Upper lobe of left lung (tissue), 4 donors: ENCODE data around the gene C17orf50.

ENCODE experiments used
- POLR2A ChIP-seq, 4 donors: fragments of 450-650 bp; IDR thresholded peaks; one replicate each; pipeline ENCODE4 v1.5.1; 2016 to 2017; ENCODE audit warnings: antibody characterized with exemption in 4 of 4, mild to moderate bottlenecking in 2 of 4
- TF ChIP-seq, protein P1 (sequence below), 6 experiments: fragments of 450-650 bp in 4 of 6; fragments of 200-600 bp in 2 of 6; sonication (generic) in 2 of 6; IDR thresholded peaks; one replicate each; pipeline ENCODE4 v1.5.1; 2016 to 2019; ENCODE audit warnings: antibody characterized with exemption in 6 of 6

DNA sequence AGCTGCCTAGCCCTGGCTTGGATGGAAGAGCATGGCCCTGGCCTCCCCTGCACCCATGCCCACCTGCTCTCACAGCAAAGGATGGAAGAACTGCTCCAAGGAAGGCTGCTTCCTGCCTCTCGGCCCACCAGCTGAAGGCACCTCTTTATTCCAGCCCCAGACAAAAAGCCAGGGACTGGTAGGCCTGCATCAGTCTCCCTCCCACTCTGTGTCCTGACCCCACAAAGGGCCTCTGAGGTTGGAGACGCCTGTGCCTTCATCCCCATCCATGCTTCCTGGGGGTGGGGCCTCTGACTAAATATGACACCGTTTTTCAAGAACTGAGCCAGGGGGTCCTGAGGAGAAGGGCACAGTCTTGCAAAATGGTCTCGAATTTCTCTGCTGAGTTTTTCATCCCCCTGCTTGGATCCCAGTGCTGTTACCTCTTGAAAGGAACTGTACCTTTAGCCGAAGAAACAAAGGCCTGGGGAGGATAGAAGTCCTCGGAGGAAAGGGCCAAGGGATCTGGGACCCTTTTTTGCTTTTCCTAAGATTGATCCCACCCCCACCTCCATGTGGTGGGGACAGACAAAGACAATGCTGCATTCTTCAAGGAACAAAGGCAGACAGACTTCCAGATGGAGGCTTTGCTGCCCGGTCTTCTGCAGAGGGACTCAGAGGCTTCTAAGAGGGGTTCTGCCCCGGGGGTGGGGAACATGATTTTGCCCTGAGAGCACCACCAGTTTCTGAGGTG, 5.2 kb downstream of the C17orf50 start:
- TF ChIP-seq POLR2A (IDR thresholded peaks at IDR 0.05), result no peak
- TF ChIP-seq, protein P1, sequence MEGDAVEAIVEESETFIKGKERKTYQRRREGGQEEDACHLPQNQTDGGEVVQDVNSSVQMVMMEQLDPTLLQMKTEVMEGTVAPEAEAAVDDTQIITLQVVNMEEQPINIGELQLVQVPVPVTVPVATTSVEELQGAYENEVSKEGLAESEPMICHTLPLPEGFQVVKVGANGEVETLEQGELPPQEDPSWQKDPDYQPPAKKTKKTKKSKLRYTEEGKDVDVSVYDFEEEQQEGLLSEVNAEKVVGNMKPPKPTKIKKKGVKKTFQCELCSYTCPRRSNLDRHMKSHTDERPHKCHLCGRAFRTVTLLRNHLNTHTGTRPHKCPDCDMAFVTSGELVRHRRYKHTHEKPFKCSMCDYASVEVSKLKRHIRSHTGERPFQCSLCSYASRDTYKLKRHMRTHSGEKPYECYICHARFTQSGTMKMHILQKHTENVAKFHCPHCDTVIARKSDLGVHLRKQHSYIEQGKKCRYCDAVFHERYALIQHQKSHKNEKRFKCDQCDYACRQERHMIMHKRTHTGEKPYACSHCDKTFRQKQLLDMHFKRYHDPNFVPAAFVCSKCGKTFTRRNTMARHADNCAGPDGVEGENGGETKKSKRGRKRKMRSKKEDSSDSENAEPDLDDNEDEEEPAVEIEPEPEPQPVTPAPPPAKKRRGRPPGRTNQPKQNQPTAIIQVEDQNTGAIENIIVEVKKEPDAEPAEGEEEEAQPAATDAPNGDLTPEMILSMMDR (IDR thresholded peaks at IDR 0.05), result no peak
